ENCODE data around the gene NECAP2. TPM values are rescaled to one million over a fixed set of nuclear protein-coding genes. Genes with fewer than 3 reads are reported as not detected.

The NECAP2 gene
- total RNA-seq, 1 donor from 2014 or later: 88.4 TPM

DNA sequence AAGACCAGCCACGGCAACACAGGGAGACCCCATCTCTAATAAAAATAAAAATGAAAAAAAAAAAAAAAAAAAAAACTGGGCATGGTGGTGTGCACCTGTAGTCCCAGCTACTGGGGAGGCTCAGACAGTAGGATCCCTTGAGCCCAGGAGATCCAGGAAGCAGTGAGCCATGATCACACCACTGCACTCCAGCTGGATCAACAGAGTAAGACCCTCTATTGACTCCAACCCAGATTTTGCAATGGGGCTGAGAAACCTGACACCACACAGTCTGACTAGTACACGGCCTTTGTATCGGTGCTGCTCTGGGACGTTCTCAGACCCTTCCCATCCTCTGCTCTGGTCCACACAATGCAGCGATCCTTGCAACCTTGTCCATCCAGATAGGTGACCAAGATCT is 35.1 kb upstream of the NECAP2 start:
- TF ChIP-seq, protein P1, sequence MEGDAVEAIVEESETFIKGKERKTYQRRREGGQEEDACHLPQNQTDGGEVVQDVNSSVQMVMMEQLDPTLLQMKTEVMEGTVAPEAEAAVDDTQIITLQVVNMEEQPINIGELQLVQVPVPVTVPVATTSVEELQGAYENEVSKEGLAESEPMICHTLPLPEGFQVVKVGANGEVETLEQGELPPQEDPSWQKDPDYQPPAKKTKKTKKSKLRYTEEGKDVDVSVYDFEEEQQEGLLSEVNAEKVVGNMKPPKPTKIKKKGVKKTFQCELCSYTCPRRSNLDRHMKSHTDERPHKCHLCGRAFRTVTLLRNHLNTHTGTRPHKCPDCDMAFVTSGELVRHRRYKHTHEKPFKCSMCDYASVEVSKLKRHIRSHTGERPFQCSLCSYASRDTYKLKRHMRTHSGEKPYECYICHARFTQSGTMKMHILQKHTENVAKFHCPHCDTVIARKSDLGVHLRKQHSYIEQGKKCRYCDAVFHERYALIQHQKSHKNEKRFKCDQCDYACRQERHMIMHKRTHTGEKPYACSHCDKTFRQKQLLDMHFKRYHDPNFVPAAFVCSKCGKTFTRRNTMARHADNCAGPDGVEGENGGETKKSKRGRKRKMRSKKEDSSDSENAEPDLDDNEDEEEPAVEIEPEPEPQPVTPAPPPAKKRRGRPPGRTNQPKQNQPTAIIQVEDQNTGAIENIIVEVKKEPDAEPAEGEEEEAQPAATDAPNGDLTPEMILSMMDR (IDR thresholded peaks at IDR 0.05): no peak
- Mint-ChIP-seq H3K27ac (no peak overlapping the region), H3K9me3 (no peaks in the 10 kb centered on the region), H3K27me3 (no peaks in the 10 kb centered on the region), H3K4me3 (no peak overlapping the region), H3K36me3 (ENCODE audit: low read depth) (no peaks in the 10 kb centered on the region), H3K4me1 (peaks cover 5% of the 10 kb centered on the region)
- DNase-seq: no peak
- ATAC-seq (ENCODE audit: low read depth): no peak
- CTCF ChIA-PET: no interaction called here
- intact Hi-C loops (cut with micrococcal nuclease): no loop called here
- POLR2A ChIA-PET: interaction anchor here (0.6 to 0.7 kb wide), 2 partner anchors 21 to 732 kb away, joined by 3 to 5 read pairs; no protein-coding TSS in a partner anchor

- Mint-ChIP-seq H3K9me3 (no peaks in the 10 kb centered on the region), H3K4me3 (no peak overlapping the region), H3K36me3 (ENCODE audit: low read depth) (no peaks in the 10 kb centered on the region), H3K27me3 (no peaks in the 10 kb centered on the region), H3K4me1 (peaks cover 5% of the 10 kb centered on the region), H3K27ac (no peak overlapping the region)
- no peak for ATAC-seq (ENCODE audit: low read depth)
- TF ChIP-seq, protein P1 (IDR thresholded peaks at IDR 0.05): no peak
- intact Hi-C loops (cut with micrococcal nuclease): no loop called here
- CTCF ChIA-PET: no interaction called here
- POLR2A ChIA-PET: interaction anchor here (1.2 kb wide), 1 partner anchor 82 kb away, joined by 3 read pairs; no protein-coding TSS in a partner anchor
- DNase-seq: no peak
These were observed 33.7 kb upstream of the NECAP2 start for GRCh38 chr1:16406868-16407267.

GRCh38 chr1:16409536-16410152 is 30.9 kb upstream of the NECAP2 start:
- POLR2A ChIA-PET: interaction anchor here (0.7 to 1.6 kb wide), 3 partner anchors 30 to 434 kb away, joined by 3 read pairs; partner anchors contain the start of genes NECAP2 and ZBTB17
- no peak overlapping the region for H3K4me3 Mint-ChIP-seq
- H3K36me3 Mint-ChIP-seq (ENCODE audit: low read depth): no peaks in the 10 kb centered on the region
- DNase-seq: no peak
- no peak overlapping the region for H3K27ac Mint-ChIP-seq
- H3K9me3 Mint-ChIP-seq: no peaks in the 10 kb centered on the region
- CTCF ChIA-PET: no interaction called here
- intact Hi-C loops (cut with micrococcal nuclease): no loop called here
- peaks cover 5% of the 10 kb centered on the region for H3K4me1 Mint-ChIP-seq
- TF ChIP-seq, protein P1 (IDR thresholded peaks at IDR 0.05): no peak
- H3K27me3 Mint-ChIP-seq: no peaks in the 10 kb centered on the region
- no peak for ATAC-seq (ENCODE audit: low read depth)

- Mint-ChIP-seq H3K27ac (no peak overlapping the region), H3K36me3 (ENCODE audit: low read depth) (no peaks in the 10 kb centered on the region), H3K27me3 (no peaks in the 10 kb centered on the region), H3K4me3 (no peak overlapping the region), H3K4me1 (peaks cover 5% of the 10 kb centered on the region), H3K9me3 (no peaks in the 10 kb centered on the region)
- POLR2A ChIA-PET: no interaction called here
- DNase-seq (no peak), ATAC-seq (ENCODE audit: low read depth) (no peak)
- TF ChIP-seq, protein P1 (IDR thresholded peaks at IDR 0.05): no peak
- CTCF ChIA-PET: no interaction called here
- intact Hi-C loops (cut with micrococcal nuclease): no loop called here
These were observed 29.7 kb upstream of the NECAP2 start for GRCh38 chr1:16410803-16411202.

GRCh38 chr1:16413191-16413590 is 27.3 kb upstream of the NECAP2 start:
- POLR2A ChIA-PET: no interaction called here
- DNase-seq: no peak
- no peak overlapping the region for H3K27ac Mint-ChIP-seq

More at GRCh38 chr1:16413191-16413590, 27.3 kb upstream of the NECAP2 start:
- CTCF ChIA-PET: no interaction called here
- intact Hi-C loops (cut with micrococcal nuclease): no loop called here
- Mint-ChIP-seq H3K9me3 (no peaks in the 10 kb centered on the region), H3K4me3 (no peak overlapping the region), H3K27me3 (no peaks in the 10 kb centered on the region), H3K4me1 (peaks cover 5% of the 10 kb centered on the region), H3K36me3 (ENCODE audit: low read depth) (no peaks in the 10 kb centered on the region)
- TF ChIP-seq, protein P1 (IDR thresholded peaks at IDR 0.05): no peak
- no peak for ATAC-seq (ENCODE audit: low read depth)

All from activated B cell treated with CpG ODN at 0.5 μM for 24 hours (primary cell).